ENCODE measurements around the gene MTA1. TPM values are rescaled to one million over a fixed set of nuclear protein-coding genes. Genes with fewer than 3 reads are reported as not detected.

The MTA1 gene
- total RNA-seq, 1 donor from 2014 or later: 111 TPM

GRCh38 chr14:105387530-105387922, 32.1 kb upstream of the MTA1 start:
- DNase-seq (ENCODE audit: low spot score): no peak

GRCh38 chr14:105388110-105388951, 31.3 kb upstream of the MTA1 start:
- no peak for DNase-seq (ENCODE audit: low spot score)

- no peak for DNase-seq (ENCODE audit: low spot score)
Measured at GRCh38 chr14:105388976-105389375, 30.7 kb upstream of the MTA1 start.

- no peak for DNase-seq (ENCODE audit: low spot score)
Measured at GRCh38 chr14:105389534-105389933, 30.1 kb upstream of the MTA1 start.

- no peak for DNase-seq (ENCODE audit: low spot score)
Measured at GRCh38 chr14:105389976-105390848, 29.4 kb upstream of the MTA1 start.

GRCh38 chr14:105390849-105391500, 28.7 kb upstream of the MTA1 start:
- DNase-seq (ENCODE audit: low spot score): no peak

GRCh38 chr14:105391541-105391940, 28.1 kb upstream of the MTA1 start:
- DNase-seq (ENCODE audit: low spot score): no peak

GRCh38 chr14:105392131-105393090, 27.2 kb upstream of the MTA1 start:
- no peak for DNase-seq (ENCODE audit: low spot score)

GRCh38 chr14:105393151-105393550, 26.5 kb upstream of the MTA1 start:
- DNase-seq (ENCODE audit: low spot score): no peak

GRCh38 chr14:105394714-105395537, 24.7 kb upstream of the MTA1 start:
- no peak for DNase-seq (ENCODE audit: low spot score)

GRCh38 chr14:105395538-105395854, 24.1 kb upstream of the MTA1 start:
- DNase-seq (ENCODE audit: low spot score): no peak

GRCh38 chr14:105397350-105397931, 22.2 kb upstream of the MTA1 start:
- no peak for DNase-seq (ENCODE audit: low spot score)

- DNase-seq (ENCODE audit: low spot score): peak; percentile 90
Measured at GRCh38 chr14:105398044-105398725, 21.4 kb upstream of the MTA1 start, which contains the start of gene TEX22. TSS of gene TEX22 (plus strand) at chr14:105398538. CDS start at chr14:105399341, 803 bp downstream.

GRCh38 chr14:105398726-105399465, 20.7 kb upstream of the MTA1 start:
- DNase-seq (ENCODE audit: low spot score): no peak

GRCh38 chr14:105399466-105399775, 20.2 kb upstream of the MTA1 start:
- no peak for DNase-seq (ENCODE audit: low spot score)

- DNase-seq (ENCODE audit: low spot score): no peak
Measured at GRCh38 chr14:105400016-105400415, 19.6 kb upstream of the MTA1 start.

- DNase-seq (ENCODE audit: low spot score): no peak
Measured at GRCh38 chr14:105401699-105402098, 17.9 kb upstream of the MTA1 start.

GRCh38 chr14:105408592-105408991, 11.0 kb upstream of the MTA1 start:
- DNase-seq (ENCODE audit: low spot score): no peak

GRCh38 chr14:105409364-105409763, 10.3 kb upstream of the MTA1 start:
- DNase-seq (ENCODE audit: low spot score): no peak
